Liver (tissue), 9 donors: ENCODE results near the gene SLC25A40. TPM values are rescaled to one million over a fixed set of nuclear protein-coding genes. Genes with fewer than 3 reads are reported as not detected.
"Not testable (repeated sequence)": the region's sequence is repeated elsewhere in the genome, so short reads cannot be mapped to it uniquely, and the experiment has no call there.

ENCODE experiments used
- DNase-seq: peaks from one replicate; pipeline ENCODE4 v3.0.0-alpha.2; 2017; ENCODE audit warnings: low spot score
- H3K27ac ChIP-seq, 2 donors: one replicate each; pipeline ENCODE4 v1.7.0; 2013; ENCODE audit warnings: inconsistent platforms in 2 of 2, low read length in 2 of 2, control low read depth in 1 of 2, low read depth in 1 of 2, mild to moderate bottlenecking in 1 of 2
- H3K27me3 ChIP-seq, 4 donors: one replicate each; pipeline versions ENCODE4 v1.6.1 to v1.7.0; 2013; ENCODE audit warnings: low read length in 3 of 4, inconsistent platforms in 1 of 4, mild to moderate bottlenecking in 1 of 4, moderate library complexity in 1 of 4; ENCODE audit not compliant: control insufficient read depth in 4 of 4, insufficient read depth in 4 of 4
- H3K36me3 ChIP-seq, 4 donors: one replicate each; pipeline versions ENCODE4 v1.6.1 to v1.7.0; 2013; ENCODE audit warnings: low read length in 3 of 4, mild to moderate bottlenecking in 3 of 4, low read depth in 1 of 4, moderate library complexity in 1 of 4; ENCODE audit not compliant: control insufficient read depth in 4 of 4, insufficient read depth in 3 of 4
- H3K4me1 ChIP-seq, 4 donors: one replicate each; pipeline versions ENCODE4 v1.6.1 to v1.7.0; 2013; ENCODE audit warnings: low read length in 3 of 4, mild to moderate bottlenecking in 3 of 4, moderate library complexity in 1 of 4; ENCODE audit not compliant: control insufficient read depth in 4 of 4, insufficient read depth in 4 of 4
- H3K4me3 ChIP-seq, 3 donors: one replicate each; pipeline versions ENCODE4 v1.6.1 to v1.7.0; 2013; ENCODE audit warnings: low read length in 3 of 3, control low read depth in 1 of 3, low read depth in 1 of 3, mild to moderate bottlenecking in 1 of 3
- H3K9ac ChIP-seq, 2 donors: one replicate each; pipeline ENCODE4 v1.7.0; 2013; ENCODE audit warnings: low read length in 2 of 2, mild to moderate bottlenecking in 2 of 2, moderate library complexity in 2 of 2, control low read depth in 1 of 2, low read depth in 1 of 2
- H3K9me3 ChIP-seq, 4 donors: one replicate each; pipeline versions ENCODE4 v1.6.1 to v1.7.0; 2013; ENCODE audit warnings: low read length in 3 of 4; ENCODE audit not compliant: control insufficient read depth in 4 of 4
- CTCF ChIP-seq: fragments of 150-350 bp; IDR thresholded peaks from 2 replicates; pipeline ENCODE4 v1.5.1; 2017; ENCODE audit warnings: improper control_type of control experiment, low read depth, low read length; ENCODE audit not compliant: missing input control
- EGR1 ChIP-seq, 2 donors: IDR thresholded peaks; 2 replicates each; pipeline ENCODE4 v1.6.1; 2016 to 2018; ENCODE audit warnings: antibody characterized with exemption in 2 of 2, low read depth in 2 of 2
- FOXA1 ChIP-seq: IDR thresholded peaks from 2 replicates; pipeline ENCODE4 v1.6.1; 2016; ENCODE audit warnings: antibody characterized with exemption
- FOXA2 ChIP-seq: IDR thresholded peaks from 2 replicates; pipeline ENCODE4 v1.6.1; 2016; ENCODE audit warnings: antibody characterized with exemption
- GABPA ChIP-seq, 2 donors: IDR thresholded peaks in 1 of 2; conservative IDR thresholded peaks in 1 of 2; 2 replicates each; pipeline ENCODE4 v1.6.1; 2016; ENCODE audit warnings: antibody characterized with exemption in 2 of 2, mild to moderate bottlenecking in 1 of 2, moderate library complexity in 1 of 2
- HNF4A ChIP-seq, 2 donors: conservative IDR thresholded peaks; 2 replicates each; pipeline ENCODE4 v1.6.1; 2016; ENCODE audit warnings: antibody characterized with exemption in 2 of 2, mild to moderate bottlenecking in 2 of 2
- HNF4G ChIP-seq: IDR thresholded peaks from 2 replicates; pipeline ENCODE4 v1.6.1; 2016; ENCODE audit warnings: antibody characterized with exemption
- JUND ChIP-seq, 2 donors: IDR thresholded peaks; 2 replicates each; pipeline ENCODE4 v1.6.1; 2016; ENCODE audit warnings: antibody characterized with exemption in 2 of 2
- NR2F2 ChIP-seq: IDR thresholded peaks from 2 replicates; pipeline ENCODE4 v1.6.1; 2016; ENCODE audit warnings: antibody characterized with exemption
- RAD21 ChIP-seq, 2 donors: IDR thresholded peaks; 2 replicates each; pipeline ENCODE4 v1.6.1; 2016; ENCODE audit warnings: antibody characterized with exemption in 2 of 2, mild to moderate bottlenecking in 2 of 2
- REST ChIP-seq: IDR thresholded peaks from 2 replicates; pipeline ENCODE4 v1.6.1; 2016; ENCODE audit warnings: antibody characterized with exemption, mild to moderate bottlenecking
- RXRA ChIP-seq, 2 donors: IDR thresholded peaks; 2 replicates each; pipeline ENCODE4 v1.6.1; 2017 to 2018; ENCODE audit warnings: antibody characterized with exemption in 2 of 2, mild to moderate bottlenecking in 1 of 2
- SP1 ChIP-seq: IDR thresholded peaks from 2 replicates; pipeline ENCODE4 v1.6.1; 2018; ENCODE audit warnings: antibody characterized with exemption, mild to moderate bottlenecking
- TAF1 ChIP-seq: conservative IDR thresholded peaks from 2 replicates; pipeline ENCODE4 v1.6.1; 2016; ENCODE audit warnings: antibody characterized with exemption, mild to moderate bottlenecking
- YY1 ChIP-seq: IDR thresholded peaks from 2 replicates; pipeline ENCODE4 v1.6.1; 2016; ENCODE audit warnings: antibody characterized with exemption, mild to moderate bottlenecking
- ZBTB33 ChIP-seq: IDR thresholded peaks from 2 replicates; pipeline ENCODE4 v1.6.1; 2016; ENCODE audit warnings: antibody characterized with exemption
- WGBS: extraction: QIAGEN DNeasy Blood & Tissue Kit; methylation state at CpG from one replicate; pipeline ENCODE4 v1.1.7; 2013; 5-methylcytosine and 5-hydroxymethylcytosine counted together
- polyA plus RNA-seq, 2 donors: library from polyadenylated mRNA; stranded (reverse) in 1 of 2; unstranded in 1 of 2; fragments of 200-250 nt in 1 of 2; fragments of >200 nt in 1 of 2; fragmentation: Nextera tagmentation in 1 of 2; extraction: Ambion mirVana in 1 of 2; gene quantifications; one replicate each; pipeline versions ENCODE4 v1.2.1 to v1.2.3, GENCODE V29; 2013 to 2015
- total RNA-seq, 2 donors: library from RNA; depleted of rRNA; stranded (reverse); fragments of >200 nt; gene quantifications; one replicate each; pipeline ENCODE4 v1.2.3, GENCODE V29; 2014
- TF ChIP-seq, protein P1 (sequence below): IDR thresholded peaks from 2 replicates; pipeline ENCODE4 v1.6.1; 2016; ENCODE audit warnings: antibody characterized with exemption
- TF ChIP-seq, protein P2 (sequence below): IDR thresholded peaks from 2 replicates; pipeline ENCODE4 v1.6.1; 2016; ENCODE audit warnings: antibody characterized with exemption
- donor health status: healthy.
- donor health status: healthy.
- donor health status: healthy.
- donor health status: healthy.
- donor health status: healthy.

The SLC25A40 gene
- total and polyA plus RNA-seq, 4 donors: 3.5 to 14.4 (median 4.4) TPM

DNA sequence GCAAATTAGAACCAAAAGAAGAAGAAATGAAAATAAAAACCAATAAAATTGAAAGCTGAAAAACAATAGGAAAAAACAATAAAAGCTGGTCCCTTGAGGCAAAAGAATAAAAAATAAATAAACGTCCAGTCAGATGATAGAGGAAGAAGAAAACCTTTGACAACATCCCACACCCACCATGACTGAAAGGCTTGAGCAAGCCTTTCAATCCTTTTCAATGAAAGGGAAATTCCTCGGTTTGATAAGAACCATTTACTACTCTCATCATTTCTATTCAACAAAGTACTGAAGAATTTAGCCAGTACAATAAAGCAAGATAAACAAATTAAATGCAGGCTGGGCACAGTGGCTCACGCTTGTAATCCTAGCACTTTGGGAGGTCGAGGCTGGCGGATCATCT lies 3.8 kb downstream of the SLC25A40 start:
- WGBS: 93% methylated on average over 5 of the region's 5 CpGs
- Histone ChIP-seq H3K4me1 (peaks cover 1 to 19% (median 4%) of the 10 kb centered on the region in 4 donors), H3K36me3 (peaks cover 0 to 10% (median 0%) of the 10 kb centered on the region in 4 donors), H3K9me3 (no peaks in the 10 kb centered on the region), H3K27ac (no peak overlapping the region), H3K4me3 (no peak overlapping the region), H3K9ac (no peak overlapping the region), H3K27me3 (no peaks in the 10 kb centered on the region)
- no peak for DNase-seq
- TF ChIP-seq, protein P1, sequence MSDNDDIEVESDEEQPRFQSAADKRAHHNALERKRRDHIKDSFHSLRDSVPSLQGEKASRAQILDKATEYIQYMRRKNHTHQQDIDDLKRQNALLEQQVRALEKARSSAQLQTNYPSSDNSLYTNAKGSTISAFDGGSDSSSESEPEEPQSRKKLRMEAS: no peak
- TF ChIP-seq SP1 (no peak), RAD21 (IDR thresholded peaks at IDR 0.05) (no peak), HNF4G (no peak), CTCF (no peak), JUND (IDR thresholded peaks at IDR 0.05) (no peak)

DNA sequence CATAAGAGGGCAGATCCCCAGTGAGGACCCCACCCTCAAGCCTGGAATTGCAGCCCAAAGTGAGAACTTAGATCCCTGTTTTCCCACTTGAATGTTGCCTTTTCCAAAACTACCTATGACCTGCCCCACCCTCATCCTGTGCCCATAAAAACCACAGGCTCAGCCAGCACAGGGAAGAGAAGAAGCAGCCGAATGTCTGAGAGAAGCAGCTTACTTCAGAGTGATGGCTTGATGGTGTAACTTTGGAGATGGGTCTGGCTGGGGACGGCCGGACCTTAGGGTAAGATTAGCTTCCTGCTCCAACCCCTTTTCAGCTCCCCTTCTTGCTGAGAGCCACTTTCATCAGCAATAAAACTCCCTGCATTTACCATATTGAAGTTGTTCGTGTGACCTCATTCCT lies 5.7 kb downstream of the SLC25A40 start:
- Histone ChIP-seq H3K36me3 (peaks cover 0 to 10% (median 3%) of the 10 kb centered on the region in 4 donors), H3K9me3 (peaks cover 0 to 4% (median 2%) of the 10 kb centered on the region in 4 donors), H3K9ac (no peak overlapping the region), H3K27ac (no peak overlapping the region), H3K4me3 (no peak overlapping the region), H3K4me1 (peaks cover 1 to 10% (median 4%) of the 10 kb centered on the region in 4 donors), H3K27me3 (no peaks in the 10 kb centered on the region)
- no peak for DNase-seq
- whole genome bisulfite sequencing: 96% methylated on average over 4 of the region's 4 CpGs
- TF ChIP-seq SP1 (no peak), YY1 (no peak), JUND (IDR thresholded peaks at IDR 0.05) (no peak), TAF1 (no peak), HNF4G (no peak), EGR1 (IDR thresholded peaks at IDR 0.05; ENCODE audit: low read depth in 2 of 2) (no peak), GABPA (IDR thresholded peaks at IDR 0.05 in 1 of 2, conservative IDR thresholded peaks at IDR 0.05 in 1 of 2) (no peak), CTCF (no peak), ZBTB33 (no peak), REST (no peak), HNF4A (conservative IDR thresholded peaks at IDR 0.05) (no peak), RAD21 (IDR thresholded peaks at IDR 0.05) (no peak), FOXA2 (no peak), RXRA (IDR thresholded peaks at IDR 0.05) (no peak), FOXA1 (no peak), NR2F2 (no peak)
- TF ChIP-seq, protein P2, sequence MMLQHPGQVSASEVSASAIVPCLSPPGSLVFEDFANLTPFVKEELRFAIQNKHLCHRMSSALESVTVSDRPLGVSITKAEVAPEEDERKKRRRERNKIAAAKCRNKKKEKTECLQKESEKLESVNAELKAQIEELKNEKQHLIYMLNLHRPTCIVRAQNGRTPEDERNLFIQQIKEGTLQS: no peak
- TF ChIP-seq, protein P1: no peak

DNA sequence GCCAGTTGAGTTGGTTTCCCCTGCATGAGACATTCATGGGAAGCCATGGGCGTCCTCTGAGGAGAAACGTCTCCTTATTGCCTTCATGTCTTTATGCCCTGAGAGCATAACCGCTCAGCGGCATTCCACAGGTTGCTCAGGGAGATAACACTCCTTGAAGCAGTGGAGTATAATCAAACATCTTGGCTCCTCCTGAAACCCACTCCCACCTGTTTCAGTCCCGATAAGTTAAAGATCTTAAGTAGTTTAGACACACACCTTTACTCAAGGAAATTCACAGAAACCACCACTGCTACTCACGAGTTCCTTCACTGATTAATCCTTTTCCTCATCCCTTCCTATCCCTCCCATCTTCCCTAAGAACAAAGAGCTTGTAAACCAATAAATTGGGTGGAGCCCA lies 9.6 kb downstream of the SLC25A40 start:
- H3K9ac ChIP-seq, H3K4me1 ChIP-seq, H3K27ac ChIP-seq, H3K4me3 ChIP-seq, H3K27me3 ChIP-seq, H3K9me3 ChIP-seq, H3K36me3 ChIP-seq, DNase-seq: not testable (repeated sequence)
- WGBS: 99% methylated on average over 6 of the region's 6 CpGs
